Activated CD8-positive, alpha-beta memory T cell treated with anti-CD3 and anti-CD28 coated beads, Interleukin-2, amount 50 U/mL, for 1 hour (primary cell): Measurements from ENCODE around the gene MAD1L1.

Source experiments
- DNase-seq: peaks from one replicate; pipeline ENCODE4 v3.0.0-alpha.2; 2020; ENCODE audit errors: extremely low read depth

The MAD1L1 gene

GRCh38 chr7:1798191-1798590 is 434.6 kb downstream of the MAD1L1 start:
- DNase-seq: no peak

- DNase-seq: no peak
Observed at GRCh38 chr7:1794888-1795542, 437.7 kb downstream of the MAD1L1 start.

GRCh38 chr7:1787681-1788235 is 445.0 kb downstream of the MAD1L1 start:
- DNase-seq: no peak

GRCh38 chr7:1787241-1787640 is 445.5 kb downstream of the MAD1L1 start:
- DNase-seq: no peak

GRCh38 chr7:1785839-1786238 is 446.9 kb downstream of the MAD1L1 start:
- DNase-seq: no peak

GRCh38 chr7:1781369-1781768 is 451.4 kb downstream of the MAD1L1 start:
- no peak for DNase-seq

GRCh38 chr7:1779445-1779844 is 453.3 kb downstream of the MAD1L1 start:
- DNase-seq: no peak

- no peak for DNase-seq
Observed at GRCh38 chr7:1777122-1777521, 455.6 kb downstream of the MAD1L1 start.

GRCh38 chr7:1775389-1775788 is 457.4 kb downstream of the MAD1L1 start:
- DNase-seq: no peak

- no peak for DNase-seq
Observed at GRCh38 chr7:1770331-1770730, 462.4 kb downstream of the MAD1L1 start.

- DNase-seq: no peak
Observed at GRCh38 chr7:1769286-1770200, 463.2 kb downstream of the MAD1L1 start.

- no peak for DNase-seq
Observed at GRCh38 chr7:1768832-1769231, 463.9 kb downstream of the MAD1L1 start.

GRCh38 chr7:1767524-1767923 is 465.2 kb downstream of the MAD1L1 start:
- DNase-seq: no peak
